HCT116 (cell line): ENCODE data around the gene ENPP3. TPM values are rescaled to one million over a fixed set of nuclear protein-coding genes. Genes with fewer than 3 reads are reported as not detected.
A peak's percentile ranks its signal among the peaks of the same experiment; 100 is the strongest.

Source experiments
- ATAC-seq: fragments of 200-7000 bp; cut with Tn5 transposase; 2 replicates; pipeline ENCODE4 v1.9.1; 2020; ENCODE audit warnings: mild to moderate bottlenecking, moderate library complexity
- BruUV-seq: library from RNA; stranded (reverse); fragments of 400-500 nt; replicated peaks from 2 replicates; lab custom pipeline; 2021; lab: Mats Ljungman, UMichigan
- CTCF ChIA-PET: fragments of 300-600 bp; sonication (Branson Sonifier 250); formaldehyde crosslinking; loops from one replicate; lab custom pipeline; 2021; ENCODE audit warnings: antibody characterized with exemption; lab: Charles Lee
- POLR2A ChIA-PET: fragments of 300-600, 350-600 bp; sonication (Branson Sonifier 250); formaldehyde crosslinking; loops from one replicate; lab custom pipeline; 2021; ENCODE audit warnings: antibody characterized with exemption; lab: Charles Lee
- RAD21 ChIA-PET, 2 experiments: fragments of 300-600 bp; sonication (Branson Sonifier 250); formaldehyde crosslinking; loops; one replicate each; lab custom pipeline; 2023; ENCODE audit warnings: low total read pairs in 2 of 2; ENCODE audit not compliant: uncharacterized antibody in 2 of 2, unreplicated experiment in 2 of 2, low non-redundant PET in 1 of 2; lab: Charles Lee
- DNase-seq: peaks from one replicate; pipeline ENCODE4 v3.0.0-alpha.2; 2010; ENCODE audit warnings: low read depth, low spot score
- H2AFZ ChIP-seq: fragments of 200-600 bp; shearing (Covaris generic), sonication (generic); 2 replicates; pipeline ENCODE4 v1.6.1; 2017; ENCODE audit warnings: low read depth, mixed run types, mixed read lengths, antibody characterized with exemption, low read length; ENCODE audit not compliant: poor library complexity, severe bottlenecking
- H3K27ac ChIP-seq: 2 replicates; pipeline ENCODE4 v1.5.1; 2012; ENCODE audit warnings: low read depth, low read length
- H3K27me3 ChIP-seq: fragments of 200-600 bp; sonication (generic); 2 replicates; pipeline ENCODE4 v1.6.1; 2016; ENCODE audit warnings: mixed run types, low read length, mixed read lengths; ENCODE audit not compliant: insufficient read depth
- H3K36me3 ChIP-seq, 2 experiments: fragments of 200-500 bp in 1 of 2; fragments of 200-600 bp in 1 of 2; sonication (Bioruptor generic) in 1 of 2; sonication (generic) in 1 of 2; 2 replicates each; pipeline versions ENCODE4 v1.5.1 to v1.6.1; 2014 to 2016; ENCODE audit warnings: low read length in 2 of 2, inconsistent platforms in 1 of 2, mixed read lengths in 1 of 2, mixed run types in 1 of 2; ENCODE audit not compliant: insufficient read depth in 2 of 2, control insufficient read depth in 1 of 2
- H3K4me1 ChIP-seq, 2 experiments: fragments of 200-600 bp in 1 of 2; sonication (generic) in 1 of 2; 2 replicates each; pipeline versions ENCODE4 v1.5.1 to v1.6.1; 2012 to 2017; ENCODE audit warnings: low read length in 2 of 2, inconsistent platforms in 1 of 2, mild to moderate bottlenecking in 1 of 2, mixed read lengths in 1 of 2, mixed run types in 1 of 2, moderate library complexity in 1 of 2; ENCODE audit not compliant: insufficient read depth in 2 of 2, control insufficient read depth in 1 of 2
- H3K4me2 ChIP-seq: fragments of 200-600 bp; sonication (generic); 2 replicates; pipeline ENCODE4 v1.6.1; 2017; ENCODE audit warnings: mixed run types, low read length, mixed read lengths
- H3K4me3 ChIP-seq, 2 experiments: fragments of 200-600 bp in 1 of 2; sonication (generic) in 1 of 2; replicated peaks in 1 of 2; 2 replicates each; pipeline ENCODE4 v1.5.1; 2011 to 2016; ENCODE audit warnings: low read length in 2 of 2, control low read depth in 1 of 2, low read depth in 1 of 2, mild to moderate bottlenecking in 1 of 2, mixed read lengths in 1 of 2, mixed run types in 1 of 2
- H3K79me2 ChIP-seq: fragments of 200-600 bp; sonication (generic); 2 replicates; pipeline ENCODE4 v1.6.1; 2017; ENCODE audit warnings: mild to moderate bottlenecking, mixed run types, low read length, moderate library complexity, mixed read lengths; ENCODE audit not compliant: insufficient read depth
- H3K9ac ChIP-seq: fragments of 200-600 bp; sonication (generic); 2 replicates; pipeline ENCODE4 v1.6.1; 2016; ENCODE audit warnings: low read length, mixed read lengths
- H3K9me2 ChIP-seq: fragments of 200-600 bp; sonication (generic), shearing (Covaris generic); 2 replicates; pipeline ENCODE4 v1.6.1; 2017; ENCODE audit warnings: mixed run types, mild to moderate bottlenecking, moderate library complexity; ENCODE audit not compliant: insufficient read depth
- H3K9me3 ChIP-seq, 2 experiments: fragments of 200-500 bp in 1 of 2; fragments of 200-600 bp in 1 of 2; sonication (Bioruptor generic) in 1 of 2; sonication (generic) in 1 of 2; 2 replicates each; pipeline ENCODE4 v1.6.1; 2014 to 2017; ENCODE audit warnings: low read length in 2 of 2, mixed read lengths in 2 of 2, inconsistent platforms in 1 of 2, low read depth in 1 of 2, mild to moderate bottlenecking in 1 of 2, mixed run types in 1 of 2, moderate library complexity in 1 of 2; ENCODE audit not compliant: control insufficient read depth in 1 of 2, insufficient read depth in 1 of 2
- H4K20me1 ChIP-seq: fragments of 200-600 bp; sonication (generic), shearing (Covaris generic); 2 replicates; pipeline ENCODE4 v1.6.1; 2017; ENCODE audit warnings: mixed run types, mild to moderate bottlenecking, moderate library complexity; ENCODE audit not compliant: insufficient read depth
- ATF3 ChIP-seq: IDR thresholded peaks from 2 replicates; pipeline ENCODE4 v1.6.1; 2012
- CBX3 ChIP-seq: IDR thresholded peaks from 2 replicates; pipeline ENCODE4 v1.6.1; 2012; ENCODE audit warnings: low read depth
- CEBPB ChIP-seq: IDR thresholded peaks from 2 replicates; pipeline ENCODE4 v1.6.1; 2012; ENCODE audit warnings: low read depth
- ELF1 ChIP-seq: IDR thresholded peaks from 2 replicates; pipeline ENCODE4 v1.6.1; 2012; ENCODE audit warnings: low read depth, borderline replicate concordance
- POLR2A ChIP-seq: IDR thresholded peaks from 2 replicates; pipeline ENCODE4 v1.7.0; 2011; ENCODE audit warnings: borderline replicate concordance; ENCODE audit not compliant: insufficient read depth, insufficient read length; ENCODE audit errors: extremely low read depth
- RAD21 ChIP-seq: IDR thresholded peaks from 2 replicates; pipeline ENCODE4 v1.6.1; 2012; ENCODE audit warnings: low read depth, mild to moderate bottlenecking
- SIN3A ChIP-seq: IDR thresholded peaks from 2 replicates; pipeline ENCODE4 v1.6.1; 2012; ENCODE audit warnings: low read depth
- SP1 ChIP-seq: IDR thresholded peaks from 2 replicates; pipeline ENCODE4 v1.6.1; 2012; ENCODE audit warnings: low read depth
- SRF ChIP-seq: IDR thresholded peaks from 2 replicates; pipeline ENCODE4 v1.6.1; 2012; ENCODE audit warnings: low read depth
- TCF7L2 ChIP-seq: IDR thresholded peaks from 2 replicates; pipeline ENCODE4 v1.7.0; 2011; ENCODE audit warnings: borderline replicate concordance, inconsistent platforms; ENCODE audit not compliant: insufficient read depth, insufficient read length; ENCODE audit errors: extremely low read depth
- YY1 ChIP-seq: IDR thresholded peaks from 2 replicates; pipeline ENCODE4 v1.6.1; 2011; ENCODE audit warnings: low read length, low read depth, moderate library complexity, mild to moderate bottlenecking; ENCODE audit not compliant: insufficient replicate concordance; ENCODE audit errors: extremely low read depth
- ZFX ChIP-seq: fragments of 450-650 bp; IDR thresholded peaks from 2 replicates; pipeline ENCODE4 v1.6.1; 2017
- ZNF274 ChIP-seq: fragments of 200-500 bp; sonication (Bioruptor generic); IDR thresholded peaks from 2 replicates; pipeline ENCODE4 v1.6.1; 2014; ENCODE audit warnings: mild to moderate bottlenecking, low read depth, low read length, inconsistent platforms
- intact Hi-C: fragments of 100-400 bp; cut with micrococcal nuclease; formaldehyde crosslinking; loops from 2 replicates; pipeline ENCODE4 v1.10.0; 2022
- total RNA-seq: library from RNA; stranded (reverse); gene quantifications from one replicate; pipeline ENCODE4 v1.2.1, GENCODE V29; 2021; ENCODE audit not compliant: unreplicated experiment
- TF ChIP-seq, protein P1 (sequence below): IDR thresholded peaks from 2 replicates; pipeline ENCODE4 v1.6.1; 2012
- TF ChIP-seq, protein P2 (sequence below), 3 experiments: fragments of 200-600 bp in 1 of 3; sonication (generic) in 1 of 3; IDR thresholded peaks in 2 of 3; conservative IDR thresholded peaks in 1 of 3; 2 replicates each; pipeline ENCODE4 v1.5.1; 2012 to 2017; ENCODE audit warnings: low read depth in 2 of 3, low read length in 2 of 3, antibody characterized with exemption in 1 of 3, borderline replicate concordance in 1 of 3, control low read depth in 1 of 3, mild to moderate bottlenecking in 1 of 3, mixed read lengths in 1 of 3, mixed run types in 1 of 3, moderate library complexity in 1 of 3; ENCODE audit not compliant: insufficient read depth in 1 of 3

Gene ENPP3
- total RNA-seq, 1 experiment from 2014 or later = 0.15 TPM

DNA sequence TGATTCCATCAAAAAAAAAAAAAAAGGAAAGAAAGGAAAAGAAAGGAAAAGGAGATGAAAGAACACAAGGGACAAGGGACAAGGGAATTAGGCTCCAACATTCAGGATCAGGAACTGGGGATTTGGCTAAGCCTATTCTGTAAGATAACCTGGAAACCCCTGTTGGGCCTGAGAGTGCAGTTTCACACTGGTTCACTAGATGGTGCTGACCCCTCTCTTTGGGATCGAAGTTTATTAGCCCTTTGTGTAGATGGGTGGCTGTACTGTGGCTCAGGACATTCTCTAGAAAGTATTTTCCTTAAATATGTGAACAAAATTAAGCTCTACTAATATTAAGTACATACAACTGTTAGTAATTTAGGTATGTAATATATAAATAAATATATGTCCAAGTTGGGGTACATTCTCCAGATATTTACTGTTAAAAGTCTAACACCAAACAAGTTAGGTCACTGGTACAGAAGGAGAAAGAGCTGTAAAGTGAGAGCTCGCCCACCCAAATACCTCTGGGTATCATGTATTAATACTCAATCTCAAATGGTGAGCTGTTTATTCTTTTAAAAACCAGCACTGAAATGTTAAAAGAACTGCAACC, 57.8 kb downstream of the ENPP3 start:
- Histone ChIP-seq H3K36me3 (no peaks in the 10 kb centered on the region), H3K27me3 (no peaks in the 10 kb centered on the region), H4K20me1 (no peaks in the 10 kb centered on the region), H3K79me2 (no peaks in the 10 kb centered on the region), H3K9me2 (no peaks in the 10 kb centered on the region), H3K4me1 (no peaks in the 10 kb centered on the region), H3K4me2 (no peak overlapping the region), H3K9ac (no peak overlapping the region), H3K27ac (no peak overlapping the region), H3K9me3 (no peaks in the 10 kb centered on the region), H3K4me3 (no peak overlapping the region), H2AFZ (peak overlapping the region; percentile 53)
- ATAC-seq = peak; percentile 97
- TF ChIP-seq YY1 (no peak), CBX3 (no peak), CEBPB (no peak), ZNF274 (no peak), SP1 (no peak), ZFX (no peak), POLR2A (no peak), SRF (no peak), TCF7L2 (no peak), ELF1 (no peak), RAD21 (peak; percentile 87), ATF3 (no peak), SIN3A (no peak)
- TF ChIP-seq, protein P1, sequence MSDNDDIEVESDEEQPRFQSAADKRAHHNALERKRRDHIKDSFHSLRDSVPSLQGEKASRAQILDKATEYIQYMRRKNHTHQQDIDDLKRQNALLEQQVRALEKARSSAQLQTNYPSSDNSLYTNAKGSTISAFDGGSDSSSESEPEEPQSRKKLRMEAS = no peak
- TF ChIP-seq, protein P2, sequence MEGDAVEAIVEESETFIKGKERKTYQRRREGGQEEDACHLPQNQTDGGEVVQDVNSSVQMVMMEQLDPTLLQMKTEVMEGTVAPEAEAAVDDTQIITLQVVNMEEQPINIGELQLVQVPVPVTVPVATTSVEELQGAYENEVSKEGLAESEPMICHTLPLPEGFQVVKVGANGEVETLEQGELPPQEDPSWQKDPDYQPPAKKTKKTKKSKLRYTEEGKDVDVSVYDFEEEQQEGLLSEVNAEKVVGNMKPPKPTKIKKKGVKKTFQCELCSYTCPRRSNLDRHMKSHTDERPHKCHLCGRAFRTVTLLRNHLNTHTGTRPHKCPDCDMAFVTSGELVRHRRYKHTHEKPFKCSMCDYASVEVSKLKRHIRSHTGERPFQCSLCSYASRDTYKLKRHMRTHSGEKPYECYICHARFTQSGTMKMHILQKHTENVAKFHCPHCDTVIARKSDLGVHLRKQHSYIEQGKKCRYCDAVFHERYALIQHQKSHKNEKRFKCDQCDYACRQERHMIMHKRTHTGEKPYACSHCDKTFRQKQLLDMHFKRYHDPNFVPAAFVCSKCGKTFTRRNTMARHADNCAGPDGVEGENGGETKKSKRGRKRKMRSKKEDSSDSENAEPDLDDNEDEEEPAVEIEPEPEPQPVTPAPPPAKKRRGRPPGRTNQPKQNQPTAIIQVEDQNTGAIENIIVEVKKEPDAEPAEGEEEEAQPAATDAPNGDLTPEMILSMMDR (IDR thresholded peaks at IDR 0.05 in 2 of 3, conservative IDR thresholded peaks at IDR 0.05 in 1 of 3; ENCODE audit: borderline replicate concordance in 1 of 3, insufficient read depth in 1 of 3, low read depth in 2 of 3, low read length in 2 of 3) = peak; percentile 73 to 87 (median 75); a peak in 5 of 6 replicates
- no TSS peak for BruUV-seq
- ChIA-PET RAD21 (interaction anchor here (1.6 to 1.8 kb wide), 1 partner anchor 215 kb away, joined by 9 read pairs; no protein-coding TSS in a partner anchor), POLR2A (no interaction called here), CTCF (interaction anchor here (0.6 to 3.4 kb wide), 13 partner anchors 25 to 603 kb away, joined by 3 to 60 read pairs (median 5); partner anchors contain the start of gene MED23)
- intact Hi-C loops = loop anchor here (1.0 to 10.0 kb wide), 5 partner anchors 197 to 780 kb away; no protein-coding TSS in a partner anchor
- DNase-seq = peak; percentile 47
